IPS-18c (cell line): ENCODE results near the gene DNMT3L.

ENCODE experiments used
- H3K4me3 ChIP-seq: 2 replicates; pipeline ENCODE4 v1.7.0; 2013; ENCODE audit warnings: low read depth, mild to moderate bottlenecking, low read length, moderate library complexity; ENCODE audit not compliant: insufficient read depth
- H3K9me3 ChIP-seq: one replicate; pipeline ENCODE4 v1.6.1; 2013; ENCODE audit warnings: mild to moderate bottlenecking, low read length, moderate library complexity; ENCODE audit not compliant: control insufficient read depth, insufficient read depth

DNMT3L gene

GRCh38 chr21:44297525-44298290 lies 36.0 kb upstream of the DNMT3L start:
- H3K9me3 ChIP-seq: no peaks in the 10 kb centered on the region
- H3K4me3 ChIP-seq: no peak overlapping the region

GRCh38 chr21:44296916-44297315 lies 35.2 kb upstream of the DNMT3L start:
- Histone ChIP-seq H3K9me3 (no peaks in the 10 kb centered on the region), H3K4me3 (no peak overlapping the region)

DNA sequence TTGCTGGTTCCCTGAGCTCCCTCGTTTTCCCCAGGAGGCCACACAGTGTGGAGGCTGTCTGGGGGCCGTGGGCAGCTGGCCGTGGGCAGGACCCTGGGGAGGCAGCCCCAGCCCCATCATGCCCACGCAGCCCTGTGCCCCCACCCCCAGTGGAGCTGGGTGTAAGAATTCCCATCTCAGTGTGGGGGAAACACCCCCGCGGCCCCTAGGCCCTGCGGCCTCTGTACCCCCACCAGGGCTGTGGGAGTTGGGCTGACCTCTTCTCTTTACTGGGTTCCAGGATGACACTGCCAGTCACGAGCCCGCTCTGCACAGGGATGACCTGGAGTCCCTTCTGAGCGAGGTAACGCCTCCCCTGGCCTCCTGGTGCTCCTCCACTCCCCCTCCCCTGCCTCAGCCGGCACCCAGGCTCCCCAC lies 34.4 kb upstream of the DNMT3L start:
- H3K4me3 ChIP-seq: no peak overlapping the region
- no peaks in the 10 kb centered on the region for H3K9me3 ChIP-seq

GRCh38 chr21:44295646-44296045 lies 33.9 kb upstream of the DNMT3L start:
- H3K9me3 ChIP-seq: no peaks in the 10 kb centered on the region

GRCh38 chr21:44295163-44295573 lies 33.5 kb upstream of the DNMT3L start:
- no peaks in the 10 kb centered on the region for H3K9me3 ChIP-seq

More at GRCh38 chr21:44295646-44296045, 33.9 kb upstream of the DNMT3L start:
- no peak overlapping the region for H3K4me3 ChIP-seq

GRCh38 chr21:44294391-44295162 lies 32.9 kb upstream of the DNMT3L start:
- Histone ChIP-seq H3K9me3 (no peaks in the 10 kb centered on the region), H3K4me3 (no peak overlapping the region)

More at GRCh38 chr21:44295163-44295573, 33.5 kb upstream of the DNMT3L start:
- H3K4me3 ChIP-seq: no peak overlapping the region

- Histone ChIP-seq H3K9me3 (no peaks in the 10 kb centered on the region), H3K4me3 (no peak overlapping the region)
Measured at GRCh38 chr21:44293551-44294231, 32.0 kb upstream of the DNMT3L start.

GRCh38 chr21:44292812-44293195 lies 31.1 kb upstream of the DNMT3L start:
- H3K4me3 ChIP-seq: no peak overlapping the region
- no peaks in the 10 kb centered on the region for H3K9me3 ChIP-seq

DNA sequence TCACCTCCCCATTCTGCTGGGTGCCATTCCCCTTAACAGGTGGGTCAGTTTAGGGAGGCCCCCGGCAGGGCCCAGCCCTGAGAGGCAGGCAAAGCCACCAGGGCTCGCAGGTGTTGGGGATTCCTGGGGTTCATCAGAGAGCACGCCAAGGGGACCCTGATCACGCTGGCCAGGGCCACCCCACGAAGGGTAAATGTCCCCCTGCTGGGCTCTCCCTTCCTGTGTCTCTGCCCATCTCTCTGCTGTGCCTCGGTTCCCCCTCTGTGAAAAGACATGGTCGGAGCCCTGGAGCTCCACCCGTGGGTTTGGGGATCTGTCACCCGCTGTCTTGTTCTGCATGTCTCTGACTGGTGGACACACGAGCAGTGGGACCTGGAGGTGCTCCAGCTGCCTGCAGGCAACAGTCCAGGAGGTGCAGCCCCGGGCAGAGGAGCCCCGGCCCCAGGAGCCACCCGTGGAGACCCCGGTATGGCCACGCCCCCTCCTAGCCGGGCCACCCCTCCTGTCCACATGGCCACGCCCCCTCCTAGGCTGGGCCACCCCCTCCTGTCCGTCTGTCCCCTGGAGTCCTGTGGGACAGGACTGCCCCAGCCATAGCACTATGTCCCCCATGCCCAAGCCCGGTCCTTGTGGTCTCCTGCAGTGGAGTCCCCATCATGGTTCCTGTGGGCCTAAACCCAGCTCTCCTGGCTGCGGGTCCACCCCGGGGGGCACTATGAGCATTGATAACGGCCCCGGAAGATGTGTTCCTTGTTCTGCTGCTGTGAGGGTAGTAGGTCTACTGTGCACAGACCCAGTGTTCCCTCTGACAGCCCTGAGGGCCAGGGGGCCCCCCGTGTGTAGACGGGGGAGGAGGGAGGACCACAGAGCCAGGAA lies 30.5 kb upstream of the DNMT3L start:
- Histone ChIP-seq H3K4me3 (no peak overlapping the region), H3K9me3 (no peaks in the 10 kb centered on the region)

- H3K9me3 ChIP-seq: no peaks in the 10 kb centered on the region
Measured at GRCh38 chr21:44291078-44291935, 29.6 kb upstream of the DNMT3L start.

DNA sequence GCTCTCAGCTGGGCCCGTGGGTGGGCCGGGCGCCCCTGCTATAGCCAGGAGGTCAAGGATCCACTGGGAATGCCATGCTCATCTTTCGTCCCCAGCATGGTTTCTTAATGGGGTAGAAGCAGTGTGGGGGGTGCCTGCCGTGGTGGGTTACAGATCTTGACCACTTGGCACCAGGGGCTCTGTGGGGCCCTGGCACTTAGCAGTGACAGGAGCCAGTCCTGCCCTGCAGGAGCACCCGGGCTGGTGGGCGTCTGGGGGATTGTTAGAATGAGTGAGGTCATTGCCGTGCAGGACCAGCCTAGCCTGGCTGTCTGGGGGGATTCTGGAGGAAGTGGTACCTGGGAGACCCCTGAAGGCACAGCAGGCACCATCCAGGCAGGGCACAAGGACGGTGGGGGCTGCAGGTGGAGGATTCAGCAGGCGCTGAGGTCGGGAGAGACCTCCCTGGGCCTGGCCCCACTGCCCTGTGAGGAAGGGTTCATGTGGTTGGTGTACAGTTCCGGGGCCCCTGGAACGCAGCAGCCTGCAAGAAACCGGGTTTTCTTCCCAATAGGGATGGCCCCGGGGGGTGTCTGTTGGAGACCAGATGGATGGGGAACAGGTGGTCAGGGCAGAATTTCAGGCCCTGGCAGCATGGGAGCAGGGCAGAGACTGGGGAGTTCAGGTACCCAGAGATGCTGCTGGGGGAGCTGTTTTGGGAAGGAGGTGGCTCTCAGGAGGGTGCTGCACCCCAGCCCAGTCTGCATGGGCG lies 28.8 kb upstream of the DNMT3L start:
- Histone ChIP-seq H3K4me3 (no peak overlapping the region), H3K9me3 (no peaks in the 10 kb centered on the region)

More at GRCh38 chr21:44291078-44291935, 29.6 kb upstream of the DNMT3L start:
- H3K4me3 ChIP-seq: no peak overlapping the region

- Histone ChIP-seq H3K9me3 (no peaks in the 10 kb centered on the region), H3K4me3 (no peak overlapping the region)
Measured at GRCh38 chr21:44289381-44290010, 27.8 kb upstream of the DNMT3L start.

DNA sequence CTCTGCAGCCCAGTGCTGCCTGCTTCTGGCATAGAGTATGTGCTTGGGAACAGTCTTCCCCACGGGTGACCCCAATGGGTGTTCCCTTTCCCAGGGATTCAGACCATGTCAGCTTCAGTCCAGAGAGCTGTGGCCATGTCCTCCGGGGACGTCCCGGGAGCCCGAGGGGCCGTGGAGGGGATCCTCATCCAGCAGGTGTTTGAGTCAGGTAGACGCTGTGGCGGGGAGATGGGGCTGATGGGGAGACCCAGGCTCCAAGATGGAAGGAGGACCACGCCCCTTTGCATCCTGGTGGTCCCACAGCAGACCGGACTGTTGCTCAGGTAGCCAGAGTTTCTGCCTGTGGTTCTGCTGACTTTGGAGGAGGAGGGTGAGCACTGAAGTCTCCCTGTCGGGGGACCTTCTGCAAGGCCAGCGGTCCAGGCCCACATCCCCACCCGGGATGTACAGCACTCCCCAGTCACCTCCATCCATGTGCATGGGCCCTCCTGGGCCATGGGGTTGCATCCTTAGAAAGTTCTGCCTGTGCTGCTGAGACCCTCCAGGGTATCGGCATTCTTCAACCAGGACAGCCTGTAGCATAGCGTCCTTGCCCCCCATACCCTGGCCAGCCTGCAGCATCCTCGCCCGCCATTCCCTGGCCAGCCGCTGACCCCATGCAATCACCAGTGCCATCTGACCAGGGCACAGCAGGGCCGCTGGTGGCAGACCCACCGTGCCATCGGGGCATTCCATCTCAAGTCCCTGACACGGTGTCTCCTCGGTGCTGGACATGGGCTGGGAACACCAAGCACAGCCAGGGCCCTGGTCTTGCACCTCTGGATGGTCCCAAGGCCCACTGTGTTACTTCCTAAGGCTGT lies 26.8 kb upstream of the DNMT3L start:
- H3K9me3 ChIP-seq: no peaks in the 10 kb centered on the region
- no peak overlapping the region for H3K4me3 ChIP-seq
